Astrocyte (in vitro differentiated cells and primary cell): ENCODE measurements around the gene PDE5A. TPM values are rescaled to one million over a fixed set of nuclear protein-coding genes. Genes with fewer than 3 reads are reported as not detected.
A peak's percentile ranks its signal among the peaks of the same experiment; 100 is the strongest.

Experiments
- DNase-seq: peaks from one replicate; pipeline ENCODE4 v3.0.0-alpha.2; 2010; ENCODE audit warnings: low read depth
- FAIRE-seq: peaks from 2 replicates; lab custom pipeline; 2011; peaks lifted over from hg19 to GRCh38; lab: Jason Lieb, UNC
- H2AFZ ChIP-seq: 2 replicates; pipeline ENCODE4 v1.6.0; 2012; ENCODE audit warnings: low read depth, low read length, inconsistent platforms
- H3K27ac ChIP-seq: 2 replicates; pipeline ENCODE4 v1.5.1; 2011; ENCODE audit warnings: low read depth, low read length, inconsistent platforms
- H3K27me3 ChIP-seq: 2 replicates; pipeline ENCODE4 v1.6.0; 2011; ENCODE audit warnings: low read length, inconsistent platforms; ENCODE audit not compliant: insufficient read depth
- H3K36me3 ChIP-seq: 2 replicates; pipeline ENCODE4 v1.5.1; 2011; ENCODE audit warnings: low read length, inconsistent platforms; ENCODE audit not compliant: insufficient read depth
- H3K4me1 ChIP-seq: 2 replicates; pipeline ENCODE4 v1.5.1; 2011; ENCODE audit warnings: low read length, inconsistent platforms; ENCODE audit not compliant: insufficient read depth
- H3K4me2 ChIP-seq: 2 replicates; pipeline ENCODE4 v1.6.0; 2012; ENCODE audit warnings: low read length, inconsistent platforms
- H3K4me3 ChIP-seq: 2 replicates; pipeline ENCODE4 v1.5.1; 2011; ENCODE audit warnings: low read depth, mild to moderate bottlenecking, low read length, inconsistent platforms; ENCODE audit not compliant: insufficient read depth
- H3K79me2 ChIP-seq: 2 replicates; pipeline ENCODE4 v1.6.0; 2012; ENCODE audit warnings: mild to moderate bottlenecking, low read length, inconsistent platforms; ENCODE audit not compliant: insufficient read depth
- H3K9ac ChIP-seq: 2 replicates; pipeline ENCODE4 v1.6.0; 2012; ENCODE audit warnings: mild to moderate bottlenecking, low read length, inconsistent platforms
- H3K9me3 ChIP-seq: 2 replicates; pipeline ENCODE4 v1.5.1; 2012; ENCODE audit warnings: low read depth, mild to moderate bottlenecking, low read length, inconsistent platforms; ENCODE audit not compliant: insufficient read depth
- H4K20me1 ChIP-seq: 2 replicates; pipeline ENCODE4 v1.6.0; 2012; ENCODE audit warnings: low read length, inconsistent platforms; ENCODE audit not compliant: insufficient read depth
- H3K27ac Mint-ChIP-seq: one replicate; pipeline ENCODE4 v1.8.0; 2021; ENCODE audit warnings: mild to moderate bottlenecking, mixed read lengths; ENCODE audit not compliant: unreplicated experiment
- H3K27me3 Mint-ChIP-seq: one replicate; pipeline ENCODE4 v1.8.0; 2021; ENCODE audit warnings: low read depth, mixed read lengths; ENCODE audit not compliant: unreplicated experiment
- H3K36me3 Mint-ChIP-seq: one replicate; pipeline ENCODE4 v1.8.0; 2021; ENCODE audit warnings: low read depth, mixed read lengths; ENCODE audit not compliant: unreplicated experiment
- H3K4me1 Mint-ChIP-seq: one replicate; pipeline ENCODE4 v1.8.0; 2021; ENCODE audit warnings: low read depth, mixed read lengths; ENCODE audit not compliant: unreplicated experiment
- H3K4me3 Mint-ChIP-seq: one replicate; pipeline ENCODE4 v1.8.0; 2021; ENCODE audit warnings: mild to moderate bottlenecking, moderate library complexity, mixed read lengths; ENCODE audit not compliant: unreplicated experiment
- H3K9me3 Mint-ChIP-seq: one replicate; pipeline ENCODE4 v1.8.0; 2021; ENCODE audit warnings: mild to moderate bottlenecking, mixed read lengths; ENCODE audit not compliant: unreplicated experiment
- EZH2 ChIP-seq: IDR thresholded peaks from 2 replicates; pipeline ENCODE4 v1.6.1; 2012; ENCODE audit warnings: mild to moderate bottlenecking, low read length, inconsistent platforms; ENCODE audit not compliant: insufficient read depth
- total RNA-seq: library from RNA; stranded (reverse); gene quantifications from 2 replicates; pipeline ENCODE4 v1.2.1, GENCODE V29; 2021
- TF ChIP-seq, protein P1 (sequence below): IDR thresholded peaks from 2 replicates; pipeline ENCODE4 v1.5.1; 2011; ENCODE audit warnings: low read depth, mild to moderate bottlenecking, inconsistent platforms, low read length, moderate library complexity; ENCODE audit not compliant: insufficient read depth

The PDE5A gene
- total RNA-seq, 1 donor from 2014 or later: 3.6 TPM

DNA sequence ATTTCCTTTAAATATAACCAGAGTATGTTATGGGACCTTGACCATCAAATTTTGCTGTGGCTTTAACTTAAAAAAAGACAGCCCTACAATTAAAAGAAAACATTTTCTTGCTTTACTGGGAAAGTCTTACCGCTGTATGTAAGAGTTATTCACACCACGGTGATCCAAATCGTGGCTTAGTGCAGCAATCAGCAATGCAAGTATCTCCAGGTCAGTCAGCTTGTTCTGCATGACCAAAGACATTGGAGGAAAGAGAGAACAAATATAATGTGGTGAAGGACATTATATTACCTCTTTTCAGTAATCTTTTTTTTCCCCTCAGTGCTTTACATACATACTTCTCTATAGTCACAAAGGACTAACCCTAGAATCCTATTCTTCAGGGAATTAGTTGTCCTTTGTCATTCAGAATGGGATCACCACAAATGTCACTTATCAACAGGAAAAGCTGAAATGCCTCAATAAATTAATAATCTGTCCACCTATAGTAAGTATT is 109.6 kb downstream of the PDE5A start:
- H3K4me3 Mint-ChIP-seq: no peak overlapping the region
- Histone ChIP-seq H4K20me1 (no peaks in the 10 kb centered on the region), H2AFZ (no peak overlapping the region), H3K9ac (no peak overlapping the region), H3K36me3 (peaks cover 19% of the 10 kb centered on the region), H3K4me2 (no peak overlapping the region), H3K4me3 (no peak overlapping the region), H3K27me3 (no peaks in the 10 kb centered on the region), H3K27ac (peak overlapping the region; percentile 72), H3K79me2 (no peaks in the 10 kb centered on the region), H3K4me1 (peaks cover 10% of the 10 kb centered on the region), H3K9me3 (no peaks in the 10 kb centered on the region)
- H3K4me1 Mint-ChIP-seq: peaks cover 9% of the 10 kb centered on the region
- peaks cover 6% of the 10 kb centered on the region for H3K36me3 Mint-ChIP-seq
- no peaks in the 10 kb centered on the region for H3K27me3 Mint-ChIP-seq
- H3K9me3 Mint-ChIP-seq: no peaks in the 10 kb centered on the region
- no peak overlapping the region for H3K27ac Mint-ChIP-seq
- TF ChIP-seq, protein P1, sequence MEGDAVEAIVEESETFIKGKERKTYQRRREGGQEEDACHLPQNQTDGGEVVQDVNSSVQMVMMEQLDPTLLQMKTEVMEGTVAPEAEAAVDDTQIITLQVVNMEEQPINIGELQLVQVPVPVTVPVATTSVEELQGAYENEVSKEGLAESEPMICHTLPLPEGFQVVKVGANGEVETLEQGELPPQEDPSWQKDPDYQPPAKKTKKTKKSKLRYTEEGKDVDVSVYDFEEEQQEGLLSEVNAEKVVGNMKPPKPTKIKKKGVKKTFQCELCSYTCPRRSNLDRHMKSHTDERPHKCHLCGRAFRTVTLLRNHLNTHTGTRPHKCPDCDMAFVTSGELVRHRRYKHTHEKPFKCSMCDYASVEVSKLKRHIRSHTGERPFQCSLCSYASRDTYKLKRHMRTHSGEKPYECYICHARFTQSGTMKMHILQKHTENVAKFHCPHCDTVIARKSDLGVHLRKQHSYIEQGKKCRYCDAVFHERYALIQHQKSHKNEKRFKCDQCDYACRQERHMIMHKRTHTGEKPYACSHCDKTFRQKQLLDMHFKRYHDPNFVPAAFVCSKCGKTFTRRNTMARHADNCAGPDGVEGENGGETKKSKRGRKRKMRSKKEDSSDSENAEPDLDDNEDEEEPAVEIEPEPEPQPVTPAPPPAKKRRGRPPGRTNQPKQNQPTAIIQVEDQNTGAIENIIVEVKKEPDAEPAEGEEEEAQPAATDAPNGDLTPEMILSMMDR: no peak
- TF ChIP-seq EZH2: no peak
- FAIRE-seq: no peak
- no peak for DNase-seq

DNA sequence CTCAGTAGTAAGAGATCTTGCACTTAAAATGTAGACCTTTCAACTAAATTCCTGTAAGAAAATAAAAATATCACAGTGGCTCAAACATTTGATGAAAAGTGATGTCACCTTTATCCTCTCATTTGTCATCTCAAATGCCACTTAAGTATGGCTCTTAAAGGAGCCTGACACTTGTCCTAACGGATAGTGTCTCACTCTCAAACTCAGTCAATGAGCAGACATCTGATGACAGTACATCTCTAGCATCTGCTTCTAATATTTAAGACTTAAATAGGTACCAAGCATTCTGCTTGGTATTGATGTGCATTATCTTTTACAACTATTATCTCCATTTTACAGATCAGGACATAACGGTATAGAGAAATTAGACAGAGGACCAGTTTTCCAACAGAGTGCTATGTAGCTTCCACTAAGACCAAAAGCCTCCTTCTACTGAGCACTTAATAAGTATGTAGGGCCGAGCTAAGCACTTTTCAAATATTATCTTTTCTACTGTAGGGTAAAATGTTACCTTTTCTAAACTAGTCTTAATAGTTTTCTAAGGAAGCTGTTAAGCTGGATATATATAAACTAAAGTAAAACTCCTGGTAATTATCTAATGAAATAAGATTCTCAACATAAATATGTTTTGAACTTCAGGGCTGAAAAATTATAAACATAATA is 110.2 kb downstream of the PDE5A start:
- no peak overlapping the region for H3K27ac Mint-ChIP-seq
- peak; percentile 9 for FAIRE-seq
- H3K27ac ChIP-seq: peak overlapping the region; percentile 72

More for the DNA sequence above, 110.2 kb downstream of the PDE5A start:
- no peak overlapping the region for H3K4me3 ChIP-seq
- H2AFZ ChIP-seq: no peak overlapping the region
- no peaks in the 10 kb centered on the region for H3K79me2 ChIP-seq
- Mint-ChIP-seq H3K36me3 (peaks cover 6% of the 10 kb centered on the region), H3K27me3 (no peaks in the 10 kb centered on the region), H3K9me3 (no peaks in the 10 kb centered on the region), H3K4me3 (no peak overlapping the region), H3K4me1 (peaks cover 9% of the 10 kb centered on the region)
- peaks cover 19% of the 10 kb centered on the region for H3K36me3 ChIP-seq
- no peaks in the 10 kb centered on the region for H4K20me1 ChIP-seq
- H3K4me2 ChIP-seq: peak overlapping the region; percentile 42
- peak overlapping the region; percentile 58 for H3K9ac ChIP-seq
- no peaks in the 10 kb centered on the region for H3K27me3 ChIP-seq
- H3K9me3 ChIP-seq: no peaks in the 10 kb centered on the region
- DNase-seq: no peak
- peaks cover 10% of the 10 kb centered on the region for H3K4me1 ChIP-seq
- TF ChIP-seq EZH2: no peak
- TF ChIP-seq, protein P1: no peak
